Ovary (tissue), 9 donors: ENCODE results near the gene CABCOCO1. TPM values are rescaled to one million over a fixed set of nuclear protein-coding genes. Genes with fewer than 3 reads are reported as not detected.

Experiments used
- DNase-seq, 5 donors: peaks; one replicate each; pipeline ENCODE4 v3.0.0-alpha.2; 2019 to 2020
- H3K27ac ChIP-seq, 2 donors: fragments of 200-600 bp; one replicate each; pipeline versions ENCODE4 v1.5.1 to v1.8.0; 2019 to 2022
- H3K27me3 ChIP-seq: fragments of 200-600 bp; one replicate; pipeline ENCODE4 v1.8.0; 2022
- H3K36me3 ChIP-seq: fragments of 200-600 bp; sonication (generic); one replicate; pipeline ENCODE4 v1.5.1; 2019
- H3K4me1 ChIP-seq: one replicate; pipeline ENCODE4 v1.8.1; 2013; ENCODE audit warnings: mild to moderate bottlenecking, moderate library complexity; ENCODE audit not compliant: insufficient read depth
- H3K4me3 ChIP-seq: fragments of 200-600 bp; sonication (generic); one replicate; pipeline ENCODE4 v1.5.1; 2017
- H3K9me3 ChIP-seq, 2 donors: fragments of 200-600 bp in 1 of 2; sonication (generic) in 1 of 2; one replicate each; pipeline versions ENCODE4 v1.5.1 to v1.8.1; 2013 to 2019; ENCODE audit warnings: mild to moderate bottlenecking in 1 of 2, moderate library complexity in 1 of 2
- CTCF ChIP-seq, 3 donors: fragments of 450-650 bp in 2 of 3; fragments of 200-600 bp in 1 of 3; IDR thresholded peaks; one replicate each; pipeline versions ENCODE4 v1.5.1 to v1.8.0; 2016 to 2022; ENCODE audit warnings: antibody characterized with exemption in 3 of 3, mild to moderate bottlenecking in 1 of 3
- EP300 ChIP-seq: sonication (generic); formaldehyde crosslinking; IDR thresholded peaks from one replicate; pipeline ENCODE4 v1.6.1; 2017; ENCODE audit warnings: antibody characterized with exemption
- POLR2A ChIP-seq: fragments of 450-650 bp; IDR thresholded peaks from one replicate; pipeline ENCODE4 v1.6.1; 2017; ENCODE audit warnings: antibody characterized with exemption, mild to moderate bottlenecking, moderate library complexity
- WGBS, 3 donors: extraction: QIAGEN DNeasy Blood & Tissue Kit in 1 of 3; methylation state at CpG; one replicate each; pipeline versions ENCODE4 v1.1.5 to v1.1.7; 2013 to 2017; 5-methylcytosine and 5-hydroxymethylcytosine counted together
- intact Hi-C, 4 donors: fragments of 100-400 bp; cut with DNase I; formaldehyde crosslinking; loops; one replicate each; pipeline versions ENCODE4 v1.11.0 to v1.15.1; 2022 to 2023
- polyA plus RNA-seq, 2 donors: library from polyadenylated mRNA; stranded (reverse); fragments of 200-250 nt in 1 of 2; fragments of 350-450 nt in 1 of 2; fragmentation: Illumina TruSeq in 1 of 2; extraction: RNeasy Lipid Tissue Mini Kit (QIAGEN cat#74804) in 1 of 2; gene quantifications; one replicate each; pipeline ENCODE4 v1.2.3, GENCODE V29; 2013 to 2014
- total RNA-seq, 7 donors: library from RNA; depleted of rRNA in 2 of 7; stranded (reverse); fragments of >200 nt in 2 of 7; fragmentation: NEBNext Ultra II Directional in 3 of 7; extraction: Animal tissue kit (Norgen Biotek cat#: 25700) in 3 of 7; gene quantifications; one replicate each; pipeline versions ENCODE4 v1.1.0 to v1.2.4, GENCODE V29; 2016 to 2023
- donor health status: DM: no; HTN: no; CAD: no; lungs with moderate emphysema.
- donor health status: DM: no; HTN: no; CAD: no.
- donor health status: Bipolar disorder and iron deficiency.
- donor health status: DM: yes; HTN: yes; CAD: no.
- donor health status: DM: no; HTN: no; CAD: no.
- donor health status: DM: yes; HTN: yes; CAD: no.

CABCOCO1 gene
- total and polyA plus RNA-seq, 9 donors = 0.15 to 10.1 (median 0.55) TPM

DNA sequence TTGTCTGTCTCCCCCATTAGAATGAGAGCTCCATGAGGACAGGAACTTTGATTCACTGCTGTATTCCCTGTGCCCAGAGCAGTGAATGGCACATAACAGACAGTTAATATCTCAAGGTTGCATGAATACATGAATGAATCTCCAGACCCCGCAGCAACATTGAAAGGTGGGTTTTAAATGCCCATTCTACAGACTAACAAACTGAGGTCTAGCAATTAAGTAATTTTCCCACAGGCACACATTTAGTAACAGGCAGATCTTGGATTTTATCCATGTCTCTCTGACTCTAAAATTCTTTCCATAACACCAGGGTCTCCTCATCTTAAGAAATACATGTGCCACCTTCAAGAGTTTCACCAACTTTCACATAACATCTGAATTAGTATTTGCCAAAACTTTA, 134.1 kb downstream of the CABCOCO1 start:
- Histone ChIP-seq H3K27me3 (no peaks in the 10 kb centered on the region), H3K36me3 (no peaks in the 10 kb centered on the region), H3K9me3 (no peaks in the 10 kb centered on the region), H3K27ac (no peak overlapping the region), H3K4me1 (peaks cover 2% of the 10 kb centered on the region), H3K4me3 (no peak overlapping the region)
- TF ChIP-seq POLR2A (no peak), CTCF (IDR thresholded peaks at IDR 0.05) (no peak), EP300 (no peak)
- WGBS, 3 donors = 97 to 100% (median 98%) methylated on average over 1 of the region's 1 CpG
- intact Hi-C loops = no loop called here
- DNase-seq = no peak

DNA sequence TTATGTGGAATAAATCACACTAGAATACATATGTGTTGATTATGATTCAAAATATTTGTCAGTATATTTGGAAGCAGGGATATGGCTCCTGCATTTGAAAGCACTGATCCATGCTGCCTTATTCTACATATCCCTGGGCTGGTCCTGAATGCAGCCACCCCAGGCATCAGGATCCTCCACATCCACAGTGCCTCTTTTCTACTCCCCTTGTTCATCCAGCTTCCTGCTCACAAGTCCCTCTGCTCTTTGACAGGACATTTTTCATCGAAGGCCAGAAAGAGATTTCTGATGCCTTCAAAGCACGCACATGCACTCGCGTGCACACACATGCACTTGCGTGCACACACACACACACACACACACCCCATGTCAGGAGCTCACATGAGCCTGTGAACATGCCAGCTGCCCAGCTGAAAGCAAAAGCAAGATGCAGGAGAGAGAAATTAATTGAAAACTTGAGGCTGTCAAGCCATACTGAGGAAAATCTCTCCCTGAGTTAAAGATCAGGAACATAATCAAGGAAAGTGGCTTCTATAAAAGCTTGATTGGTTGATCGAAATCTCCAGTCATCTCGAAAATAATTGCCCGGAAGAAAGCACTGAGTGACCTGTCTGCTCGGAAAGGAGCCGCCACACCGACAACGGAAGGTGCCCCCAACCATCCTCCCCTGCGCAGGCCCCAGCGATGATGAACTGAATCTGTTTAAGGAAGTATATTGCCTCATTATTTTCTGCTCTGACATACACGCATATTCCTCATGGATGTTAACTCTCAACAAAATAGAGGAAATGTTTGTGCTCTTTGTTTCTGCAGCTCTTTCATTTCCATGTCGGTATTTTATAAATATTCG, 134.8 kb downstream of the CABCOCO1 start:
- Histone ChIP-seq H3K27ac (no peak overlapping the region), H3K9me3 (no peaks in the 10 kb centered on the region), H3K27me3 (no peaks in the 10 kb centered on the region), H3K36me3 (no peaks in the 10 kb centered on the region), H3K4me1 (peaks cover 2% of the 10 kb centered on the region), H3K4me3 (no peak overlapping the region)
- intact Hi-C loops = no loop called here
- DNase-seq = no peak
- 79 to 82% (median 79%) methylated on average over 17 of the region's 17 CpGs for WGBS, 3 donors
- TF ChIP-seq EP300 (no peak), CTCF (IDR thresholded peaks at IDR 0.05) (no peak), POLR2A (no peak)

GRCh38 chr10:61798713-61799112, 136.0 kb downstream of the CABCOCO1 start:
- Histone ChIP-seq H3K4me1 (peaks cover 2% of the 10 kb centered on the region), H3K9me3 (no peaks in the 10 kb centered on the region), H3K27ac (no peak overlapping the region), H3K36me3 (no peaks in the 10 kb centered on the region), H3K27me3 (no peaks in the 10 kb centered on the region), H3K4me3 (no peak overlapping the region)
- TF ChIP-seq POLR2A = no peak
- TF ChIP-seq CTCF (IDR thresholded peaks at IDR 0.05) = no peak
- no peak for TF ChIP-seq EP300
- intact Hi-C loops = no loop called here
- DNase-seq = no peak

DNA sequence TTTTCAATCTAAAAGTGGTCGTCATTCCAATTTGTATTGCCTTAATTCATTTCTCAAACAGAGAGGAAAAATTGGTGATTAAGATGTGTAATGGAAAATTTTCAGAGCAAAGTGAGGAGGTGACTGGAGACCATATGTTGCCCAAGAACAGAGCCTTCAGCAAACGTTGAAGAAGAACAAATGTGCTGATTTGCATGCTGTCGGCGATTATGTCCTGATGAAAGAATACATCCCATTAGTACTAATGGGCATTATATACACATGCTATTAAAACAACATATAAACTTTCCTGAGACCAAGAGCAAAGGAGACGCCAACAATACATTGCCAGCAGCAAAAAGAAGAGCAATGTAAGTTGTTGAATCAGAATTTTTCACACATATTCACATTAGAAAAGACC, 138.8 kb downstream of the CABCOCO1 start:
- WGBS, 3 donors = 75 to 83% (median 78%) methylated on average over 5 of the region's 5 CpGs
- H3K36me3 ChIP-seq = no peaks in the 10 kb centered on the region
- H3K27ac ChIP-seq = no peak overlapping the region
- TF ChIP-seq POLR2A (no peak), CTCF (IDR thresholded peaks at IDR 0.05) (no peak), EP300 (no peak)
- no peaks in the 10 kb centered on the region for H3K4me1 ChIP-seq
- H3K9me3 ChIP-seq = no peaks in the 10 kb centered on the region
- no peak overlapping the region for H3K4me3 ChIP-seq
- DNase-seq = no peak
- intact Hi-C loops = no loop called here
- no peaks in the 10 kb centered on the region for H3K27me3 ChIP-seq
